B cell (primary cell): ENCODE results near the gene C18orf63.
"Not testable (repeated sequence)": the region's sequence is repeated elsewhere in the genome, so short reads cannot be mapped to it uniquely, and the experiment has no call there.

ENCODE experiments used
- CTCF ChIP-seq: fragments of 200-600 bp; IDR thresholded peaks from one replicate; pipeline ENCODE4 v1.8.0; 2022; ENCODE audit warnings: antibody characterized with exemption, mild to moderate bottlenecking
- EZH2 ChIP-seq: IDR thresholded peaks from 2 replicates; pipeline ENCODE4 v1.6.1; 2012; ENCODE audit warnings: borderline replicate concordance, low read depth, mild to moderate bottlenecking, moderate library complexity, low read length; ENCODE audit not compliant: insufficient read depth, poor library complexity, severe bottlenecking

GRCh38 chr18:74326791-74327190, 11.2 kb downstream of the C18orf63 start:
- not testable (repeated sequence) for TF ChIP-seq CTCF, EZH2
